Activated CD4-positive, alpha-beta T cell treated with anti-CD3 and anti-CD28 coated beads, Interleukin-2, amount 10 ng/mL, durations not matched to agents 7 days and 5 days (primary cell): ENCODE data around the gene ZSWIM3. TPM values are rescaled to one million over a fixed set of nuclear protein-coding genes. Genes with fewer than 3 reads are reported as not detected.

Source experiments
- CTCF ChIA-PET: fragments of 350-600 bp; sonication (Branson Sonifier 250); formaldehyde crosslinking; loops from one replicate; lab custom pipeline; 2021; ENCODE audit warnings: antibody characterized with exemption; lab: Charles Lee
- POLR2A ChIA-PET: fragments of 350-600 bp; sonication (Branson Sonifier 250); formaldehyde crosslinking; loops from one replicate; lab custom pipeline; 2021; ENCODE audit warnings: antibody characterized with exemption; lab: Charles Lee
- DNase-seq: peaks from one replicate; pipeline ENCODE4 v3.0.0-alpha.2; 2020
- H3K27ac Mint-ChIP-seq: one replicate; pipeline ENCODE4 v1.8.0; 2021; ENCODE audit warnings: mild to moderate bottlenecking, moderate library complexity, mixed read lengths
- H3K27me3 Mint-ChIP-seq: one replicate; pipeline ENCODE4 v1.8.0; 2021; ENCODE audit warnings: mixed read lengths
- H3K36me3 Mint-ChIP-seq: one replicate; pipeline ENCODE4 v1.8.0; 2021; ENCODE audit warnings: low read depth, mixed read lengths
- H3K4me1 Mint-ChIP-seq: one replicate; pipeline ENCODE4 v1.8.0; 2021; ENCODE audit warnings: mixed read lengths
- H3K4me3 Mint-ChIP-seq: one replicate; pipeline ENCODE4 v1.8.0; 2021; ENCODE audit warnings: mild to moderate bottlenecking, moderate library complexity, mixed read lengths
- H3K9me3 Mint-ChIP-seq: one replicate; pipeline ENCODE4 v1.8.0; 2021; ENCODE audit warnings: mixed read lengths
- total RNA-seq, 2 experiments: library from RNA; stranded (reverse); gene quantifications; one replicate each; pipeline ENCODE4 v1.2.3, GENCODE V29; 2021

The ZSWIM3 gene
- total RNA-seq, 2 experiments from 2014 or later = 6.2 to 6.4 TPM

DNA sequence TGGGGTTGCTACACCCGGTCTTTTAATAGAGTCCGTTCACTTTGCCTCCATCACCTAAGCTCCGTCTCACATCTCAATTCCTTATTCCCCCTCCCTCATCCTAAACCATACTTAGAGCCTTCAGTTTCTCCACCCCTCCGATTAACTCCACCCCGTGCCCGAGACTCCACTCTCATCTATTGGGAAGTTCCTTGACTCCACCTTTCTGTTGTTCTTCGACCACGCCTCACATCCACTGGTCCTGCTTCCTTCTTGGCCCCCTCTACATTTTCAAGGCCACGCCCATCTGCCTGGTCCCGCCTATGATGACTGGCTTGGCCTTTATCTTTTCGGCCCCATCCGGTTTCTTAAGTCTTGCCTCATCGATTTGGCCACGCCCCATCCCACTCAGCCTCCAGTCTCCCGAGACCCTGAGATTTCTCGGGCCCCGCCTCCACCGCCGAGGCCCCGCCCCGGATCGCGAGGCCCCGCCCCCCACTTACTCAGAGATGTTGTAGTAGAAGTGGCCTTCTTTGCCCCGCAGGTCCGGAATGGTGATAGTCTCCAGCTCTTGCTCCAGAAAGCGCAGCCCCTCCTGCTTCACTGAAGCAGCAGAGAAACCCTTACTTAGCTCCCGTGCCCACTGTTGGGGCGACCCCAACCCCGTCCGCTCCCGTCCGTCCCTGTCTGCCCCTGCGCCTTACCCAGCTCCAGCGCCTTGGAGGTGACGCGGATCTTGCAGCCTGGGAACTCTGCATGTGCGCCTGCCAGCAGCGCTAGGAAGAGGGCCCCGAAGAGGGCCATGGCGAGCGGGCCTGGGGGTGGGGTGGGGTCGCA, 53.5 kb downstream of the ZSWIM3 start:
- Mint-ChIP-seq H3K9me3 (no peaks in the 10 kb centered on the region), H3K4me1 (peaks cover 22% of the 10 kb centered on the region), H3K4me3 (peak overlapping the region; percentile 65), H3K27me3 (peaks cover 21% of the 10 kb centered on the region), H3K36me3 (no peaks in the 10 kb centered on the region), H3K27ac (peak overlapping the region; percentile 62)
- ChIA-PET POLR2A (interaction anchor here (0.6 kb wide), 1 partner anchor 71 kb away, joined by 6 read pairs; no protein-coding TSS in a partner anchor), CTCF (interaction anchor here (1.9 to 2.0 kb wide), 2 partner anchors 11 to 14 kb away, joined by 7 to 8 read pairs; no protein-coding TSS in a partner anchor)
- DNase-seq = peak; percentile 86

DNA sequence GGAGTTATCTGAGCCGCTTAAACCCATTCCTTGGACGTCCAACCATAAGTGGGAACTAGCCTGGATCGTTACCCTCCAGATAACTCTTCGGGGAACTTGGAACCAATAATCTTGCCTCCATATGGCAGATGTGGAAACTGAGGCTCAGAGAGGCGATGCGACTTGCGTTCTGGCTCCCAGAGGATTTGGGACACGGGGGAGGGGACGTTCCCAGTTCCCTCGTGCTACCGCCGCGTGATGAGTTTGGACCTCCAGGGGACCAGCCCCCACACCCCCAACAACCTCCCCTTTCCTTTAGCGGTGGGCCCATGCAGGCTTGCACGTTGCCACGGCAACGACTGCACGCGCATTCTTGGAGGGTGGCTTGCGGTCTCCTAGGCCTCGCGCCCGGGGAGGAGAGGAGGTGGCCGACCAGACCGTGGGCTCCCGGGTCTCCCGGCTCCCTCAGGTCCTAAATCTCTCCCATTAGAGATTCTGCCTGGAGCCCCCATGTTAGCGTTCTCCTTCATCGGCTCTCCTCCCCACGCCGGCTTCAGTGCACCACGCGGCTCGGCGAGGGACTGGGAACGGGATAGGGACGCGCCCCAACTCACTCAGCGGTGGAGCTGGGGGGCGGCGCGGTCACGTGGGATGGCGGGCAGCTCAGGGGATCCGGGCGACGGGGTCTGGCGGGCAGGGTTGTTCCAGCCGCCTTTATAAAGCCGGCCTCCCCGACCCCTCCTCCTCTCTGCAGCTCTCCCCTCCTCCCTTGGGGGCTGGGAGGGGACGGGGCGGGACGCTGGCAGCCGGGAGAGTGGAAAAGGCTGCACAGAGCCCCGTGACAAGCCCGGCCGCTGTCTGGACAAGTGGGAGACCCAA, 54.3 kb downstream of the ZSWIM3 start, which contains the start of gene PLTP:
TSS of gene PLTP (minus strand) at position 670 of the 858 bp plus-strand sequence. CDS start 703 bp downstream, outside the sequence.
- Mint-ChIP-seq H3K27ac (peak within 1 kb of the TSS; percentile 62), H3K36me3 (no peaks in the 10 kb centered on the region), H3K9me3 (no peaks in the 10 kb centered on the region), H3K4me3 (peak within 1 kb of the TSS; percentile 65), H3K27me3 (peaks cover 26% of the 10 kb centered on the region), H3K4me1 (peaks cover 22% of the 10 kb centered on the region)
- ChIA-PET POLR2A (no interaction called here), CTCF (no interaction called here)
- peak; percentile 27 for DNase-seq

DNA sequence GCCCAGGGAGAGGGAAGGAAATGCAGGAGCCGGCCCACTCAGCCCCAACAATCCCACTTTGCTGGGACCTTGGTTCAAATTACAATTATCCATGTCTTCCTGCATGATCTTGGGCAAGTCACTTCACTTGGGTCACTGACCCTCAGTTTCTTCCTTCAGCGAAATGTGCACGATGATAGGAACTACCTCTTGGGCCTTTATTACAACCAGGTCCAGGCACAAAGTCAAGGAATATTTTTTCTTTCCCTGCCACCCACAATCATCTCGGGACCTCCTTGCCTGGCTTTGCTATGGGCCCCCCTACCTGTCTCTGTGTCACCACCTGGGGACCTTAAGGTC, 54.9 kb downstream of the ZSWIM3 start:
- Mint-ChIP-seq H3K36me3 (no peaks in the 10 kb centered on the region), H3K27me3 (peaks cover 26% of the 10 kb centered on the region), H3K4me1 (peaks cover 22% of the 10 kb centered on the region), H3K4me3 (no peak overlapping the region), H3K27ac (no peak overlapping the region), H3K9me3 (no peaks in the 10 kb centered on the region)
- DNase-seq = no peak
- ChIA-PET POLR2A (no interaction called here), CTCF (no interaction called here)

DNA sequence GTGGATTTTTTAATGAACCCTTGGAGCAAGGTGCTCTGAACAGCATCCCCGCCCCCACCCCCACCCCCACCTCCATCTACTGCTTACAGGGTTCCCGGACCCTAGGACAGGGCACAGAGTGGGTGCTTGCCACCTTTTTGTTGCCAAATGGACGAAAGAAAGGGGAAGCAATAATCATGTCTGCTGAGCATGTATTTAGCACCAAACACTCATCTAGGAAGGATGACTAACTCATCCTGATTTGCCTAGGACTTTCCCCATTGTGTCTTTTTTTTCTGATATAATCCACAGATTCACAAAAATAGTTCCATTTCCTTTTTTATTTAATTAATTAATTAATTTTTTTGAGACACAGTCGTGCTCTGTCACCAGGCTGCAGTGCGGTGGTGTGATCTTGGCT, 55.7 kb downstream of the ZSWIM3 start:
- peaks cover 22% of the 10 kb centered on the region for H3K4me1 Mint-ChIP-seq
- no peaks in the 10 kb centered on the region for H3K36me3 Mint-ChIP-seq
- H3K27ac Mint-ChIP-seq = no peak overlapping the region
- no peak for DNase-seq
- CTCF ChIA-PET = no interaction called here
- no peak overlapping the region for H3K4me3 Mint-ChIP-seq
- H3K27me3 Mint-ChIP-seq = peaks cover 26% of the 10 kb centered on the region
- POLR2A ChIA-PET = no interaction called here
- H3K9me3 Mint-ChIP-seq = no peaks in the 10 kb centered on the region

DNA sequence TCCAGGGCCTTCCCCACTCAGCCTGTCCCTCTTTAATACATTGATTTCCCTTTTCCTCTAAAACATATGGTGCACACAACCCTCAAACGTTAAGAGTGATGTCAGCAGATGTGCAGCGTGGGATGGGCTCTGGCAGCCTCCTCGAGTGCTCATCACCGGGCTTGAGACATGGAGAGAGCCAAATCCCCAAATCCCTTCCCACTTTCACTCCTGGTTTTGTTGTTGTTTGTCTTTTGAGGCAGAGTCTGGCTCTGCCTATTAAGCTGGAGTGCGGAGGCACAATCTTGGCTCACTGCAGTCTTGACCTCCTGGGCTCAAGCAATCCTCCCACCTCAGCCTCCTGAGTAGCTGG, 60.4 kb downstream of the ZSWIM3 start:
- no peak overlapping the region for H3K27ac Mint-ChIP-seq
- ChIA-PET POLR2A (no interaction called here), CTCF (interaction anchor here (0.8 kb wide), 1 partner anchor 33 kb away, joined by 3 read pairs; no protein-coding TSS in a partner anchor)
- peaks cover 4% of the 10 kb centered on the region for H3K4me1 Mint-ChIP-seq
- no peaks in the 10 kb centered on the region for H3K36me3 Mint-ChIP-seq
- no peak for DNase-seq
- no peaks in the 10 kb centered on the region for H3K9me3 Mint-ChIP-seq
- no peak overlapping the region for H3K4me3 Mint-ChIP-seq
- H3K27me3 Mint-ChIP-seq = peaks cover 28% of the 10 kb centered on the region

DNA sequence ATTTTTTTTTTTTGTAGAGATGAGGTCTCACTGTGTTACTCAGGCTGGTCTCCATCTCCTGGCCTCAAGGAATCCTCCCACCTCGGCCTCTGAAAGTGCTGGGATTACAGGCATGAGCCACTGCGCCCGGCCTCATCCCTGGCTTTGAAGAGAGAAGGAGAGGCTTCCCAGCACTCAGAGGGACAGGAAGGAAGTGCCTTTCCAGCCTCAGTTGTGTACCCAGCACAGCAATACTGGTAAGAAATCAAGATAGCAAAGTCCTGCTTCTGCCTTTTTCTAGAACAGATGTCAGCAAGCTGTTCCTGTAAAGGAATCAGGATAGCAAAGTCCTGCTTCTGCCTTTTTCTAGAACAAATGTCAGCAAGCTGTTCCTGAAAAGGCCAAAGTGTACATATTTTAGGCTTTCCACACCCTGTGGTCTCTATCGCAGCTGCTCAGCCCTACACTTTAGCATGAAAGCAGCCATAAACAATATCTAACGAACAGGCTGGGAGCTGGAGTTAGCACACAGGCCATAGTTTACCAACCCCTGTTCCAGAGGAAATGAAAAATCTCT, 60.8 kb downstream of the ZSWIM3 start:
- no peaks in the 10 kb centered on the region for H3K9me3 Mint-ChIP-seq
- POLR2A ChIA-PET = no interaction called here

GRCh38 chr20:45918779-45919537, 61.5 kb downstream of the ZSWIM3 start:
- ChIA-PET POLR2A (no interaction called here), CTCF (interaction anchor here (1.4 kb wide), 1 partner anchor 49 kb away, joined by 3 read pairs; no protein-coding TSS in a partner anchor)
- DNase-seq = no peak
- H3K27me3 Mint-ChIP-seq = peaks cover 30% of the 10 kb centered on the region
- peaks cover 4% of the 10 kb centered on the region for H3K4me1 Mint-ChIP-seq
- no peaks in the 10 kb centered on the region for H3K9me3 Mint-ChIP-seq
- no peaks in the 10 kb centered on the region for H3K36me3 Mint-ChIP-seq
- no peak overlapping the region for H3K4me3 Mint-ChIP-seq
- H3K27ac Mint-ChIP-seq = no peak overlapping the region

More for the DNA sequence above, 60.8 kb downstream of the ZSWIM3 start:
- peaks cover 30% of the 10 kb centered on the region for H3K27me3 Mint-ChIP-seq
- no peak for DNase-seq
- no peak overlapping the region for H3K27ac Mint-ChIP-seq
- H3K4me1 Mint-ChIP-seq = peaks cover 4% of the 10 kb centered on the region
- H3K36me3 Mint-ChIP-seq = no peaks in the 10 kb centered on the region
- no peak overlapping the region for H3K4me3 Mint-ChIP-seq
- CTCF ChIA-PET = interaction anchor here (1.4 kb wide), 1 partner anchor 48 kb away, joined by 3 read pairs; no protein-coding TSS in a partner anchor

- no peaks in the 10 kb centered on the region for H3K9me3 Mint-ChIP-seq
- CTCF ChIA-PET = interaction anchor here (1.4 kb wide), 2 partner anchors 15 to 49 kb away, joined by 3 to 4 read pairs; partner anchors contain the start of gene PCIF1
- no peak overlapping the region for H3K27ac Mint-ChIP-seq
- DNase-seq = no peak
- POLR2A ChIA-PET = no interaction called here
- H3K36me3 Mint-ChIP-seq = no peaks in the 10 kb centered on the region
- H3K4me1 Mint-ChIP-seq = no peaks in the 10 kb centered on the region
- H3K4me3 Mint-ChIP-seq = no peak overlapping the region
- H3K27me3 Mint-ChIP-seq = peaks cover 22% of the 10 kb centered on the region
Measured at GRCh38 chr20:45919542-45920399, 62.4 kb downstream of the ZSWIM3 start.

DNA sequence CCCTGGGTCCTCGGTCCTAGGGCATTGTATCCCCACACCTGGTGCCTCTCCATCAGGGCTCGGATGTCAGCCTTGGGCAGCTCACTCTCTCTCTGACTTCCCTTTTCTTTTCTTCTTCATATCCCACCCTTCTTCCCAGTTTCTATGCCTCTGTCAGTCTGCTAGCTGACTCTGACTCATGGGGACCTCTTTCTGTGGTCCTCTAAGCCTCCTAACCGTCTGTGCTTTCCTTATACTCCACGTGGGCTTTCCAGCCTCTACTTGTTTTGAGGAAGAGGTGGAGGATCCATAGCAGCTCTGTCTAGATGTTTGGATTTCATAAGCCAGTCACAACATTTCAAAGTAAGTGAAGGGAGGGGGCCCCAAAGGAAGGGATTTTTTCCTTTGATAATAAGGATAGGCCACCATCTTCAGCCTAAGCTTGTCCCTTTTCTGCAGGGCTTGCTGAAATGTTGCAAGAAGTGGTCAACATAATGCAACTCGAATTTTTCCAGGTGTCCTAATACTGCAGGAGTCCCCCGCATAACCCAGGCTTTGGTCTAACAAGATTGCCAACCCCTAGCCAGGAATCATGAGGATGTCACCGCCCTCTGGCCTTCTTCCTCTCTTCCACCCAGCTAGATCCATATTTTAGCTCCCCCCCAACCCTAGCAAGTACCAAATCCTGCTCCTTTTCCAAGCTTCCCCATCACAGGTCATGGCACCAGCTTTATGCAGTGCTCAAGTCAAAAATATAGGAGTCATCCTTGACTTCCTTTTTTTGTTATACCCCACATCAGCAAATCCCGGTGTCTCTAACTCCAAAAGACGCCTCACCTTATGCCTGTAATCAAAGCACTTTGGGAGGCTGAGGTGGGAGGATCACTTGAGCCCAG, 63.3 kb downstream of the ZSWIM3 start:
- Mint-ChIP-seq H3K36me3 (no peaks in the 10 kb centered on the region), H3K4me3 (no peak overlapping the region), H3K27ac (no peak overlapping the region), H3K4me1 (no peaks in the 10 kb centered on the region), H3K27me3 (peaks cover 22% of the 10 kb centered on the region), H3K9me3 (no peaks in the 10 kb centered on the region)
- ChIA-PET POLR2A (no interaction called here), CTCF (interaction anchor here (0.6 to 1.4 kb wide), 2 partner anchors 14 to 46 kb away, joined by 3 to 4 read pairs; partner anchors contain the start of gene PCIF1)
- DNase-seq = no peak

DNA sequence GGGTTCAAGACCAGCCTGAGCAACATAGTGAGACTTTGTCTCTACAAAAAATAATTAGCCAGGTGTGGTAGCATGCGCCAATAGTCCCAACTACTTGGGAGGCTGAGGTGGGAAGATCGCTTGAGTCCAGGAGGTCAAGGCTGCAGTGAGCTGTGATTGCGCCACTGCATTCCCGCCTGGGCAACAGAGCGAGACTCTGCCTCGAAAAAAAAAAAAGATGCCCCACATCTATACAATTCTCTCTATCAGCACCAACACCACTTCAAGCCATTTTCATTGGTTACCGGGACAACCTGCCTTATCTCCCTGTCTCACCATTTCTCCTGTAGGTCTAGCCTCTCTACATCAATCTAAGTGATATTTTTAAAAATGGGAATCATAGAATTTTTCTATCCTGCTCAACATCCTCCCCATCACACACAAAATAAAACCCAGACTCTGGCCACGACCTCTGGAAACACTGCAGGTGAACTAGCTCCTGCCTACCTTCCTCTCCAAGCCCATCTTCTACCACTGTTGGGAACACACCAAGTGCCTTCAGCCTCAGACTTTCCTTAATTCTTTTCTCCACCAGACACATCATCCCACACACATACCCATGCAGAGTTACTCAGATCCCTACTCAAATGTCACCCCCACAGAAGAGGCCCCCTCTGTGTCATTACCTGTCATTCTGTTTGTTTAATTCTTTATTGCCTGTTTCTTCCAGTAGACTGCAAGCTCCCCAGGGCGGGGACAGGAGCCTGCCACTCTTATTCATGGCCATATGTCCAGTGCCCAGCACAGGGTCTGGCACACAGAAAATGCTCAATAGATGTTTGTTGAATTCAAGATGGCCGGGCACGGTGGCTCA, 64.1 kb downstream of the ZSWIM3 start:
- POLR2A ChIA-PET = no interaction called here
- CTCF ChIA-PET = interaction anchor here (0.6 to 1.4 kb wide), 5 partner anchors 11 to 1480 kb away, joined by 3 to 5 read pairs (median 4); partner anchors contain the start of gene PCIF1
- no peak for DNase-seq

More for the DNA sequence above, 64.1 kb downstream of the ZSWIM3 start:
- H3K27me3 Mint-ChIP-seq = peaks cover 17% of the 10 kb centered on the region
- no peaks in the 10 kb centered on the region for H3K9me3 Mint-ChIP-seq
- H3K27ac Mint-ChIP-seq = no peak overlapping the region
- no peaks in the 10 kb centered on the region for H3K36me3 Mint-ChIP-seq
- no peak overlapping the region for H3K4me3 Mint-ChIP-seq
- H3K4me1 Mint-ChIP-seq = no peaks in the 10 kb centered on the region
